NB4 (cell line): ENCODE measurements around the gene PTGFRN.

Source experiments
- MYC ChIP-seq: IDR thresholded peaks from 2 replicates; pipeline ENCODE4 v1.6.1; 2011; ENCODE audit warnings: low read depth, low read length
- POLR2A ChIP-seq: IDR thresholded peaks from 2 replicates; pipeline ENCODE4 v1.6.1; 2011; ENCODE audit warnings: mild to moderate bottlenecking; ENCODE audit not compliant: insufficient read length; ENCODE audit errors: extremely low read depth
- TF ChIP-seq, protein P1 (sequence below): IDR thresholded peaks from one replicate; pipeline ENCODE4 v1.5.1; 2012; ENCODE audit warnings: low read depth, low read length
- TF ChIP-seq, protein P2 (sequence below): IDR thresholded peaks from 2 replicates; pipeline ENCODE4 v1.6.1; 2011; ENCODE audit warnings: low read depth, low read length

DNA sequence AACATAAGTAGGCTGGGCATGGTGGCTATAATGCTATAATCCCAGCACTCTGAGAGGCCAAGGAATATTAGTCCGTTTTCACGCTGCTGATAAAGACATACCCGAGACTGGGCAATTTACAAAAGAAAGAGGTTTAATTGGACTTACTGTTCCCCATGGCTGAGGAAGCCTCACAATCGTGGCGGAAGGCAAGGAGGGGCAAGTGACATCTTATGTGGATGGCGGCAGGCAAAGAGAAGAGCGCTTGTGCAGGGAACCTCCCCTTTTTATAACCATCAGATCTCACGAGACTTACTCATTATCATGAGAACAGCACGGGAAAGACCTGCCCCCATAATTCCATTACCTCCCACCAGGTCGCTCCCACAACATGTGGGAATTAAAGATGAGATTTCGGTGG is 28.5 kb downstream of the PTGFRN start:
- TF ChIP-seq POLR2A, result no peak
- TF ChIP-seq, protein P1, sequence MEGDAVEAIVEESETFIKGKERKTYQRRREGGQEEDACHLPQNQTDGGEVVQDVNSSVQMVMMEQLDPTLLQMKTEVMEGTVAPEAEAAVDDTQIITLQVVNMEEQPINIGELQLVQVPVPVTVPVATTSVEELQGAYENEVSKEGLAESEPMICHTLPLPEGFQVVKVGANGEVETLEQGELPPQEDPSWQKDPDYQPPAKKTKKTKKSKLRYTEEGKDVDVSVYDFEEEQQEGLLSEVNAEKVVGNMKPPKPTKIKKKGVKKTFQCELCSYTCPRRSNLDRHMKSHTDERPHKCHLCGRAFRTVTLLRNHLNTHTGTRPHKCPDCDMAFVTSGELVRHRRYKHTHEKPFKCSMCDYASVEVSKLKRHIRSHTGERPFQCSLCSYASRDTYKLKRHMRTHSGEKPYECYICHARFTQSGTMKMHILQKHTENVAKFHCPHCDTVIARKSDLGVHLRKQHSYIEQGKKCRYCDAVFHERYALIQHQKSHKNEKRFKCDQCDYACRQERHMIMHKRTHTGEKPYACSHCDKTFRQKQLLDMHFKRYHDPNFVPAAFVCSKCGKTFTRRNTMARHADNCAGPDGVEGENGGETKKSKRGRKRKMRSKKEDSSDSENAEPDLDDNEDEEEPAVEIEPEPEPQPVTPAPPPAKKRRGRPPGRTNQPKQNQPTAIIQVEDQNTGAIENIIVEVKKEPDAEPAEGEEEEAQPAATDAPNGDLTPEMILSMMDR, result no peak
- TF ChIP-seq, protein P2, sequence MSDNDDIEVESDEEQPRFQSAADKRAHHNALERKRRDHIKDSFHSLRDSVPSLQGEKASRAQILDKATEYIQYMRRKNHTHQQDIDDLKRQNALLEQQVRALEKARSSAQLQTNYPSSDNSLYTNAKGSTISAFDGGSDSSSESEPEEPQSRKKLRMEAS, result no peak
- no peak for TF ChIP-seq MYC
